H7 (cell line): ENCODE results near the gene CNDP1. TPM values are rescaled to one million over a fixed set of nuclear protein-coding genes. Genes with fewer than 3 reads are reported as not detected.

ENCODE experiments used
- DNase-seq: peaks from one replicate; pipeline ENCODE4 v3.0.0; 2012
- H3K27me3 ChIP-seq: 2 replicates; pipeline ENCODE4 v1.6.0; 2011; ENCODE audit warnings: mild to moderate bottlenecking, low read length; ENCODE audit not compliant: control insufficient read depth, insufficient read depth
- H3K36me3 ChIP-seq: replicated peaks from 2 replicates; pipeline ENCODE4 v1.5.1; 2011; ENCODE audit warnings: low read length; ENCODE audit not compliant: control insufficient read depth, insufficient read depth
- H3K4me3 ChIP-seq: 2 replicates; pipeline ENCODE4 v1.5.1; 2011; ENCODE audit warnings: low read depth, mild to moderate bottlenecking, control low read depth, low read length, moderate library complexity; ENCODE audit not compliant: insufficient read depth
- total RNA-seq: library from RNA; depleted of rRNA; stranded (reverse); fragments of >200 nt; shearing (Covaris generic); gene quantifications from 2 replicates; pipeline ENCODE4 v1.2.3, GENCODE V29; 2014

CNDP1 gene
- total RNA-seq, 1 experiment from 2014 or later, result not detected

DNA sequence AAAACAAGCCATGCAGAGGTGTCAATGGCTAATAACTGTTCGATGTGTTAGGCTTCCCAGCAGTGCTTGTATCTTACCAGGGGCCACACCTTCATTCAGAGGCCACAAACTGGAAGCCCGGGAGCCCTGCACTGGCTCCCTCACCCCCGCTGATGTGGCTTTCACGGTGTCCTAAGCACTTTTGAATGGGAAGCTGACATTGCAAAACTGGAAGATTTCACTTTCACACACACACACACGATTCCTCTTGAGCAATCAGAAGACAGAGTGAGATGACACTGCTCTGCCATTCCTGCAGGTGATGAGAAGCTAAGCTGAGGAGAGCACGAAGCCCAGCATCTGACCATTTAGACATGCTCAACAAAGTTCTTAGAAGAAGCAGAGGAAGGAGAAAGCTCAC, 54.7 kb downstream of the CNDP1 start:
- DNase-seq, result no peak
- Histone ChIP-seq H3K4me3 (no peak overlapping the region), H3K27me3 (no peaks in the 10 kb centered on the region; the same call in 1 of the 2 replicates), H3K36me3 (no peaks in the 10 kb centered on the region)

DNA sequence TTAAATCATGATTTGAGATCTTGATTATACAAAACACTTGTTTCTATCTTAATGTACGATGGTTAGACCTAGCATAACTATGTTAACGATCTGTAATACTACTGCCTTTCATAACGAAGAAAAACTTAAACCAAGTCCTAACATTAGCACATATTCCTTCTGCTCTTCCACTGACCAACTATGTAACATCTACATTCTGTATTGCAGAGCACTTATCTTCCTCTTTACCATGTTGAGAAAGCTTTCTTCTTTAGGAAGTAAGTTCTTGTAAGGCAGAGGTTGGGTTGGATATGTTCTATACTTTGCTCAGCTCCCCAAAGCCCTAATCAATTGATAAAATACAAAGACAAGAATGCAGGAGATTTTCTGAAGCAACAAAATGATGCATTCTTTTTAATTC, 55.5 kb downstream of the CNDP1 start:
- Histone ChIP-seq H3K27me3 (no peaks in the 10 kb centered on the region; the same call in 1 of the 2 replicates), H3K36me3 (no peaks in the 10 kb centered on the region), H3K4me3 (no peak overlapping the region)
- no peak for DNase-seq

DNA sequence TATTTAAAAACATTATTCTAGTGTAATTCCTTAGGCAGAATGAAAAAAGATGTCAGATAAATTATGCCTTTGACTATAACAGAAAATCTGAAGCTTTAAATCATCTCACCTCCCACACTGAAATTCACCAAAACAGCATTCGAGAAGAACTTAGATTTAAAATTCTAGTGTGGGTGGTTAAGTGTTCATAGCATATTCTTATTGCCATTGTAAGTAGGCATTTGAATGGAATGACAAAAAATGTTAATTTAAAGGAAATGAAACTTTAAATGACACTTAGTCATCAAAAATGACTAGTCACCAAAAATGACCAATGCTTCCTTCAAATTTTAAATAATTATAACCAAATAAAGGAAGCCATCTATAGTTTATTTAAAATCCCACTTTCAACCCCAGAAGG, 56.4 kb downstream of the CNDP1 start:
- Histone ChIP-seq H3K4me3 (no peak overlapping the region), H3K27me3 (no peaks in the 10 kb centered on the region; the same call in 1 of the 2 replicates), H3K36me3 (no peaks in the 10 kb centered on the region)
- no peak for DNase-seq

DNA sequence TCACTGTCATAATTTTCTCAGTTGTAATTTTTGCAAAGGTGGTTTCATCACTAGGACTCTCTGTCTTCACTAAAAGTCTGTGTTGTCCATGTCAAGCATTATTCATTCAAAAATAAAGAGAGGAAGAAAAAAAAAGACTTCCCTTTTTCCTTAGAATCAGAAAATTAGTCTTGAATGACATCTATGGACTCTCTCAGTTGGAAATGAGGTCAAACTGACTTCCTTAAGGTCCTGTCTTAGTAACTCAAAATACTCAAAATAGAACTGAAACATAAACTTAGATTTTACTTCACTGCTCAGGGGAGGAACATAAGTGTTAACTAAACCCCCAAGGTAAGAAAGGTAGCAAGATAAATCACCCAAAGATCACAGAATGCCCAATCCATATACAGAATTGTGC, 61.1 kb downstream of the CNDP1 start:
- Histone ChIP-seq H3K27me3 (no peaks in the 10 kb centered on the region), H3K4me3 (no peak overlapping the region), H3K36me3 (no peaks in the 10 kb centered on the region)

DNA sequence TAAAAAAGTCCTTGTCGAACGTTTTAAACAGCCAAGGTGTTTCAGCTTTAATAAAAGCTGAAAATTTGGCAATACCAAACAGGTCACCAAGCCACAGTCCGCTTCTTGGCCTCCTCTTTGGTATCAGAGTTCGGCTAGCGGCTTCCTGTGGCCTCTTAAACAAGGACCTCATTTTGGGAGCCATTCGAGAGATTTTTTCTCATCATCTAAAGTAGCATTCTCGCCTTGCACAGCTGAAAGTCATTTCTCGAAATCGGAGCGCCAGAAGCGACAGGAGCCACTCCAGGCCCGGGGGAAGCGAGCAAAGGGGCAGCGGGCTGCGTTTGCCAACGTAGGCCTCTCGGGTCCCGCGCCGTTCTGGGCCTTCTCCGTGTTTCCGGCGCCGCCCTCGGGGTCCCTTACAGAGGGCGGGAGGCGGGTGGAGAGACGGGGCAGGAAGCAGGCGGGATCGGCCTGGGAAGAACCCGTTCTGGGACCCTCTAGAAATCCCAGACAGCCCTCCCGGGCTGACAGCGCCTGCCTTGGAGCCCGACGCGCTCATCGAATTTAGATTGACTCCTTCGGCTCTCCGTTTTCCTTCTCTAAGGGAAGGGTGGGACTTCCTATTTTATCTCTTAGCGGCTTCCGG, 62.8 kb downstream of the CNDP1 start:
- DNase-seq, result peak; percentile 72
- Histone ChIP-seq H3K4me3 (peak overlapping the region; percentile 91), H3K36me3 (no peaks in the 10 kb centered on the region), H3K27me3 (no peaks in the 10 kb centered on the region)

More for the DNA sequence above, 61.1 kb downstream of the CNDP1 start:
- no peak for DNase-seq

DNA sequence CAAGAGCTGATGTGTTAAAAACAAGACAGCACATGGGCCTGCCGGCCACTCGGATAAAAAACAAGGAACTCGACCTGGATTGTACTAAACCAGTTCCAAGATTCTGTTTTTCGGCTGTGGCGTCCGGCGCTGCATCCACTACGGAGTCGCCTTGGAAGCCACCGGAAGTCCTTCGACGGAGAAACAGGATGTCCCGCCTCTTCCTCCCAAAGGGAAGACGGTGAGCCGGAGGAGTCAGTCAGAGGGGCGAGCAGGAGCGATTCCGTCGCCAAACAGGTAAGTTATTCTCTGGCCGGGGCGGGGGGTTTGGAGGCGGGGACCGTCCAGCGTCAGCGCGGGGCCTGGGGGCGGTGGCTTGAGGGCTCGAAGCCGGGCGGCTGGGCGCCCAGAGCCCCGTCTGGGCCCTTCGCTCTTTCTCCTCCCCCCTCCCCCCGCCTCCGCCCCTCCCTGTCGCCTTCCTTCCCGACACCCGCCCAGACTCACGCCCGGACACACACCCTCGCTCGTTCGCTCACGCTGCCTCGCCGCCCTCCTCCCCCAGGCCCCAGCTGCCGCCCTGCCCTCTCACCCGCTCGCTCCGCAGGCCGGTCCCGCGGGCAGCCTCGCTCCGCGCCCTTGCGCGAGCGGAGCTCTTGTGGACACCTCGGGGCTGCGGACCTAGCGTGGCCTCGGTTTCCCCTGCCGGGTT, 63.5 kb downstream of the CNDP1 start, which contains the start of gene ZNF407:
Gene ZNF407 (plus strand): TSS at position 209 of the 688 bp plus-strand sequence. CDS start 33,150 bp downstream, outside the sequence.
- H3K27me3 ChIP-seq, result no peaks in the 10 kb centered on the region
- peak; percentile 93 for DNase-seq
- H3K4me3 ChIP-seq, result peak within 1 kb of the TSS; percentile 91
- H3K36me3 ChIP-seq, result no peaks in the 10 kb centered on the region

DNA sequence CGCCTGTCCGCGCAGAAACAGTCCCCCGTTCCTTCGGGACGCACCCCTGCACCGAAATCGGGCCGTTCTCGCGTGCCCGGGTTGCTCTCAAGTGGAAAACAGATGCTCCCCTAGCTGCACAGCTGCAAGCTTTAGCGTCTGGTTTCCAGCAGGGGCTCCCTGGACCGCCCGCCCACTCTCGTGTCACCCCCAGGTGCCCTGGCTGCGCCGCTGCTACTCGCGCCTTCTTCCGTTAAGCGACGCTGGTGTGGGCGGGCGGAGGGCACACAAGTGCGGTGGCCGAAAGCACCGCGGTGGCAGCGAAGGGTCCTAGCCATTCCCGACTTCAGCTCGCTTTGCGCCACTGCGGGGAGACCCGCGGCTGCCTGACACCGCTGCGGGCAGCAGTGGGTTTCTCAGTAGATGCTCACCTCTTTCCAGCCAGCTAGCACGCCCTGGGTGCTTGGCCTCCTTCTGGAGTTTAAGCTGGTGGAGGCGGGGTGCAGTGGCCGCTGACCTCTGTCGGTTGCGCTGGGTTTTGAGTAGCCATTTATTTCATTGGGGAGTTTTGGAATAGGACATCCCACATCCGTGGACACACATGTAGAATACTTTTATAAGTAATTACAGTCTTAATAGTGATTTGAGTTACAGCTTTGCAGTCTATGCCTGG, 64.2 kb downstream of the CNDP1 start:
- no peaks in the 10 kb centered on the region for H3K27me3 ChIP-seq
- no peaks in the 10 kb centered on the region for H3K36me3 ChIP-seq
- H3K4me3 ChIP-seq, result peak overlapping the region; percentile 91
- peak; percentile 56 for DNase-seq

DNA sequence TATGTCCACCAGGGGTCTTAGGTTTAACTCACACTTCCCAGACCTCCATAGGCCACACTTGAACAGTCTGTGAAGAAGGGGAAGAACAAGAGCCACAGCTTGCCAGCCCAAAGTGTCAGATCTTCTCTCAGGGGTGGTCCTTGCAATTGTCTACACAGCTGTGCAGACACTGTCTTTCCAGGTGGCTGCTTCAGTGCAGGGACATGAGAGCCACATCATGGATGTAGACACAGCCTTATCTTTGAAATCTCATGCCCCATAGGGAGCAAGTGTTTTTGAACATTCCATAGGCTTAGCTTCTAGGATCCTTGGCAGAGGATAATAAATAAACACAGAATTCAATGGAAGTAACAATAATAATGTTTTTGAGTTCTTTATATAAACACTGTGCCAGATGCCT, 70.1 kb downstream of the CNDP1 start:
- no peak overlapping the region for H3K4me3 ChIP-seq
- H3K36me3 ChIP-seq, result no peaks in the 10 kb centered on the region
- H3K27me3 ChIP-seq, result no peaks in the 10 kb centered on the region
- no peak for DNase-seq

DNA sequence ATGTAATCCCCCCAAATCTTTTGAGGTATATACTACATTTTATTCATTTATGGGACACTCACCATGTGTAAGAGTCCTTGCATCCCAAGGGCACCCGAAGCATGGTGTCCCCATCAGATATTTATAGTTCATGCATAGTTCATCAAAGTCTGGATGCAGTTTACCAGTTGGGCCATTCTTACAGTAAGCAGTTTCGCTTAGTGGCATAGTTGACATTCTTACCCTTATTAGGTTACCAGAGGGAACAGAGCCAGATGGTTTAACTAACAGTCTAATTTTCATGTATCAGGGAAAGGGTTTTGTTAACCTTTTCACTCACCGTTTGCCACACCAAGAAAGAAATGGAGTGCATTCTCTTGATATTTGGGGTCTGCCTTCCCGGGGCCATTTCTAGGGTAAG, 70.5 kb downstream of the CNDP1 start:
- no peak for DNase-seq
- Histone ChIP-seq H3K36me3 (no peaks in the 10 kb centered on the region), H3K27me3 (no peaks in the 10 kb centered on the region), H3K4me3 (no peak overlapping the region)

DNA sequence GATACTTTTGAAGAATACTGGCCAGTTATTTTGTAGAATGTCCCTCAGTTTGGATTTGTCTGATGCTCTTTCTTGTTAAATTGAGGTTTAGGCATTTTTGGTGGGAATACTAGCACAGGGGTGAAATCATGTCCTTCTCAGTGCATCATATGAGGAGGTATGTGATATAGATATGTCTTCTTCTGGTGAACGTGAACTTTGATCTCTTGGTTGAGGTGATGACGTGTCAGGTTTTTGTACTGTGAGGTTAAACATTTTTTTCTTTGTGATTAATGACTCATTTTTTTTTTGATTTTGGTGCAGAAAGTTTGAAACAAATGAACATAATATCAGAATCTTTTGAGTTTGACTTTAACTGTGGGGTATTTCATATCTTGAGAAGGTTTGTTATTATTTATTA, 74.4 kb downstream of the CNDP1 start:
- Histone ChIP-seq H3K36me3 (no peaks in the 10 kb centered on the region), H3K4me3 (no peak overlapping the region), H3K27me3 (no peaks in the 10 kb centered on the region)
- DNase-seq, result no peak

DNA sequence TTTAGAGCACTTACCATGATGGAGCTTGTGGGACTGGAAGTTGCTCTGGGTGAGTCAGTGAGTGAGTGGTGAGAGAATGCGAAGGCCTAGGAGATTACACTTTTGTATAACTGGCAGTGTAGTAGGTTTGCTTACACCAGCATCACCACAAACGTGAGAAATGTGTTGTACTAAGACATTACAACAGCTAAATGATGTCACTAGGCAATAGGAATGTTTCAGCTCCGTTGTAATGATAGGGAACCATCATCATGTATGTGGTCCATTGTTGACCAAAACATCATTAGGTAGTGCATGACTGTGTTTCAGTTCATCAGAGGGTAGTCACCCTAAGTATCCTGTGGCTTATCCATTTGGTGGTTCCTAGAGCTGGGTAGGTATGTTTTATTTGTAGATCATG, 75.2 kb downstream of the CNDP1 start:
- no peaks in the 10 kb centered on the region for H3K36me3 ChIP-seq
- DNase-seq, result no peak
- no peaks in the 10 kb centered on the region for H3K27me3 ChIP-seq
- H3K4me3 ChIP-seq, result no peak overlapping the region

DNA sequence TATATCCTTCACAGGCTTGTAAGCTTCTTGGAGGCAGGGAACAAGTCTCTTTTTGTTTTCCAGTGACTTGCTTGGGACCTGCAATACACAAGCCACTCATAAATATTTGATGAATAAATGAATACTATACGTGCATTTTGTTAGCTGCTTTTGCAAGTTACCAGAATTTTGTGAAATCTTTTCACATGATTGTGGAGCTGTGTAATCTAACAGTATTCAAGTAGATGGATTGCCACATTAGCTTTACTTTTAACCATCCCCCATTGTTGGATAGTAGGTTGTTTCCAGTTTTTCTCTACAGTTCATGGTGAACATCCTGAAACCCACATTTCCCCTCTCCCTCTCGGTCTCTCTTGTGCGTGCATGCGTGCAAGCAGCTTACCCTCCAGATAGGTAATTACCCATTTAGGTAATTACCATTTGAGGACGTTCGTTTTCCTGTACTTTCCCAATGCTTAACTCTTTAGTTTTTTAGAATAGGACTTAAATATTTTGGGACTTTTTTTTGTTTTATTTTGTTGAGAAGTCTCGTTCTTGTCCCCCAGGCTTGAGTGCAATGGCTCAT, 75.8 kb downstream of the CNDP1 start:
- Histone ChIP-seq H3K27me3 (no peaks in the 10 kb centered on the region), H3K4me3 (no peak overlapping the region), H3K36me3 (no peaks in the 10 kb centered on the region)
- no peak for DNase-seq

DNA sequence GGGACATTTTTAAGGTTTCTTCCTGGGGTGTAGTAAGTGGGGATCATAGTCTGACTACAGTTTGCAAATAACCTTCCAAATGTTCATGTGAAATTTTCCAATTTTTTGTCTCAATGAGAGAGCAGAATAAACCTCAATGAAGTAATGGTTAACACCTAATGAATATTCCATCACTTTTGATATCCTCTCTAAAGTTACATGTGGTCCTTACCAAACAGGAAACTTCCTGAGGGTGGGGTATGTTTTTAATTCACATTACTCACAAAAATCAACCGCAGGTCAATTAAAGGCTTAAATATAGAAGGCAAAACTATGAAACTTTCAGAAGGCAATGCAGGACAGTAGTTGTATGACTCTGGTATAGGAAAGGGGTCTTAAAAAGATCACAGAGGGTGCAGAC, 76.6 kb downstream of the CNDP1 start:
- Histone ChIP-seq H3K27me3 (no peaks in the 10 kb centered on the region), H3K4me3 (no peak overlapping the region), H3K36me3 (no peaks in the 10 kb centered on the region)
- no peak for DNase-seq

DNA sequence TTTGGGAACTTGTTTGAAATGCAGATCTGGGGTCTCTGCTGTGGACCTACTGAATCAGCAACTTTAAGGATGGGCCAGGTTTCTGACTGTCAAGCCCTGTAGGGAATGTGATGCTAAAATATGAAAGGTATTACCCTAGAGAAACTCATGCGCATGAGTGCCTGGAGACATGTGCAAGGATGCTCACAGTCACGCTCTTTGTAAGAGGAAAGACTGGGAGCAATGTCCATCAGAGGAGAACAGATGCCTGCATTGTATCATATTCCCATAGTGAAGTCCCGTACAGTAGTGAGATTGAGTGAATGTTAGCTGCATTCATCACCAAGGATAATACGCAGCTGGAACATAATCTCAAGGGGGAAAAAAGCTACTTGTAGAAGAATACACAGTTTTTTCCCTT, 77.5 kb downstream of the CNDP1 start:
- H3K4me3 ChIP-seq, result no peak overlapping the region

DNA sequence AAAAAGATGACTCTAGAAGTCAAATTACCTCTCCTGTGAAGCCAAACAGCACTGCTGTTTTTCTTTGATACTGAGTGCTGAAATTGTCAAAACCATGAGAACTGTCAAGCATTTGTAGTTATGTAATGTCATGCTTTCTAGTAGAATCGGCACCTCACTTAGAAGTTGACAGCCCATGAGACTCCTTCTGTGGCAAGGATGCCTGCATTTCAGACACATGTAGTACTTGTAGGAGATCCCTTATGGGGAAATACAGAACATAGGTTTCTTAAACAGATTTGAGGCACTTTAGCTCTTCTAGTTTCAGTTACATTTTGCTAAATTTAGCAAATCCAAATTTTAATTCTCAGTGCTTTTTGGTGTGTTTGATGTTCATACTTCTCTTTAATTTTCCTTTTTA, 79.1 kb downstream of the CNDP1 start:
- Histone ChIP-seq H3K36me3 (no peaks in the 10 kb centered on the region), H3K27me3 (no peaks in the 10 kb centered on the region), H3K4me3 (no peak overlapping the region)
- DNase-seq, result no peak

More for the DNA sequence above, 77.5 kb downstream of the CNDP1 start:
- H3K36me3 ChIP-seq, result no peaks in the 10 kb centered on the region
- DNase-seq, result no peak
- no peaks in the 10 kb centered on the region for H3K27me3 ChIP-seq
